H1 (cell line): ENCODE measurements around the gene KCNMA1. TPM values are rescaled to one million over a fixed set of nuclear protein-coding genes. Genes with fewer than 3 reads are reported as not detected.
A peak's percentile ranks its signal among the peaks of the same experiment; 100 is the strongest.

Source experiments
- CTCF ChIA-PET: fragments of 300-600 bp; sonication (Branson Sonifier 250); formaldehyde crosslinking; loops from one replicate; lab custom pipeline; 2021; ENCODE audit not compliant: partially characterized antibody; lab: Charles Lee
- POLR2A ChIA-PET: fragments of 300-600 bp; sonication (Branson Sonifier 250); formaldehyde crosslinking; loops from one replicate; lab custom pipeline; 2021; ENCODE audit warnings: inconsistent platforms; ENCODE audit not compliant: partially characterized antibody; lab: Charles Lee
- DNase-seq, 2 experiments: peaks; one replicate each; pipeline versions ENCODE4 v3.0.0 to v3.0.0-alpha.2; 2010 to 2022; ENCODE audit warnings: low spot score in 2 of 2, low read depth in 1 of 2, mixed read lengths in 1 of 2
- FAIRE-seq: peaks from 2 replicates; lab custom pipeline; 2011; peaks lifted over from hg19 to GRCh38; lab: Jason Lieb, UNC
- H2AFZ ChIP-seq: 2 replicates; pipeline ENCODE4 v1.8.1; 2012; ENCODE audit warnings: low read length, inconsistent platforms
- H2AK5ac ChIP-seq: 2 replicates; pipeline ENCODE4 v1.6.1; 2013; ENCODE audit warnings: low read depth, low read length
- H2BK120ac ChIP-seq: replicated peaks from 2 replicates; pipeline ENCODE3; 2013; ENCODE audit warnings: low read depth, low read length, inconsistent platforms
- H2BK12ac ChIP-seq: 2 replicates; pipeline ENCODE4 v1.6.1; 2013; ENCODE audit warnings: low read depth, low read length
- H2BK15ac ChIP-seq: 2 replicates; pipeline ENCODE4 v1.6.1; 2013; ENCODE audit warnings: low read length
- H2BK20ac ChIP-seq: 2 replicates; pipeline ENCODE4 v1.6.1; 2013; ENCODE audit warnings: low read length
- H2BK5ac ChIP-seq: 2 replicates; pipeline ENCODE4 v1.6.1; 2013; ENCODE audit warnings: low read depth, low read length
- H3K14ac ChIP-seq: 2 replicates; pipeline ENCODE4 v1.6.1; 2013; ENCODE audit warnings: inconsistent platforms; ENCODE audit not compliant: insufficient read length
- H3K18ac ChIP-seq: 2 replicates; pipeline ENCODE4 v1.6.1; 2013; ENCODE audit warnings: low read length; ENCODE audit errors: extremely low read depth
- H3K23ac ChIP-seq: 2 replicates; pipeline ENCODE4 v1.6.1; 2013; ENCODE audit warnings: inconsistent platforms; ENCODE audit not compliant: insufficient read length
- H3K23me2 ChIP-seq: 2 replicates; pipeline ENCODE4 v1.6.1; 2013; ENCODE audit warnings: low read depth, low read length
- H3K27ac ChIP-seq: 2 replicates; pipeline ENCODE4 v1.6.1; 2011; ENCODE audit warnings: low read depth, low read length, inconsistent platforms
- H3K27me3 ChIP-seq, 4 experiments: replicated peaks in 1 of 4; 1 replicate in 1 of 4; 2 replicates in 3 of 4; pipeline versions ENCODE4 v1.6.1 to v1.8.1; 2011 to 2013; ENCODE audit warnings: low read length in 3 of 4, mild to moderate bottlenecking in 3 of 4, inconsistent platforms in 2 of 4, mixed read lengths in 2 of 4, moderate library complexity in 1 of 4; ENCODE audit not compliant: control insufficient read depth in 3 of 4, insufficient read depth in 3 of 4; ENCODE audit errors: extremely low read depth in 1 of 4
- H3K36me3 ChIP-seq, 4 experiments: 2 replicates each; pipeline versions ENCODE4 v1.6.1 to v1.8.1; 2011 to 2013; ENCODE audit warnings: mild to moderate bottlenecking in 4 of 4, low read length in 3 of 4, moderate library complexity in 2 of 4, control low read depth in 1 of 4, inconsistent platforms in 1 of 4; ENCODE audit not compliant: insufficient read depth in 4 of 4, control insufficient read depth in 2 of 4
- H3K4ac ChIP-seq: replicated peaks from 2 replicates; pipeline ENCODE3; 2013; ENCODE audit warnings: low read length, low read depth, mixed read lengths, inconsistent platforms; ENCODE audit not compliant: insufficient read length
- H3K4me1 ChIP-seq, 4 experiments: replicated peaks in 1 of 4; 1 replicate in 1 of 4; 2 replicates in 3 of 4; pipeline versions ENCODE4 v1.6.1 to v1.8.1; 2011 to 2013; ENCODE audit warnings: low read length in 3 of 4, inconsistent platforms in 2 of 4, mixed read lengths in 1 of 4; ENCODE audit not compliant: insufficient read depth in 4 of 4, control insufficient read depth in 3 of 4
- H3K4me2 ChIP-seq, 2 experiments: 2 replicates each; pipeline versions ENCODE4 v1.6.1 to v1.8.1; 2011 to 2013; ENCODE audit warnings: low read depth in 2 of 2, low read length in 2 of 2, control low read depth in 1 of 2, inconsistent platforms in 1 of 2, mild to moderate bottlenecking in 1 of 2; ENCODE audit not compliant: insufficient read depth in 1 of 2
- H3K4me3 ChIP-seq, 4 experiments: fragments of 200-600, 300-600 bp in 1 of 4; sonication (generic), shearing (Covaris generic), sonication (Bioruptor Twin) in 1 of 4; 2 replicates each; pipeline versions ENCODE4 v1.5.1 to v1.8.1; 2011 to 2016; ENCODE audit warnings: low read length in 4 of 4, low read depth in 3 of 4, control low read depth in 2 of 4, inconsistent platforms in 2 of 4, mild to moderate bottlenecking in 2 of 4, mixed read lengths in 1 of 4, moderate library complexity in 1 of 4; ENCODE audit not compliant: insufficient read depth in 2 of 4; ENCODE audit errors: extremely low read depth in 1 of 4
- H3K56ac ChIP-seq: replicated peaks from 2 replicates; pipeline ENCODE3; 2013; ENCODE audit warnings: low read depth, mild to moderate bottlenecking, mixed read lengths, low read length, inconsistent platforms; ENCODE audit not compliant: insufficient read length
- H3K79me1 ChIP-seq: 2 replicates; pipeline ENCODE4 v1.6.1; 2013; ENCODE audit warnings: low read depth, low read length, control low read depth
- H3K79me2 ChIP-seq, 2 experiments: 2 replicates each; pipeline versions ENCODE4 v1.6.1 to v1.8.1; 2012 to 2013; ENCODE audit warnings: low read length in 2 of 2, mild to moderate bottlenecking in 2 of 2, inconsistent platforms in 1 of 2; ENCODE audit not compliant: insufficient read depth in 2 of 2, control insufficient read depth in 1 of 2
- H3K9ac ChIP-seq, 4 experiments: replicated peaks in 1 of 4; 1 replicate in 1 of 4; 2 replicates in 3 of 4; pipeline versions ENCODE4 v1.6.1 to v1.8.1; 2011 to 2013; ENCODE audit warnings: low read depth in 3 of 4, low read length in 3 of 4, control low read depth in 2 of 4, mild to moderate bottlenecking in 2 of 4, moderate library complexity in 2 of 4, inconsistent platforms in 1 of 4; ENCODE audit errors: extremely low read depth in 1 of 4
- H3K9me3 ChIP-seq, 2 experiments: 2 replicates each; pipeline versions ENCODE4 v1.6.1 to v1.8.1; 2012 to 2013; ENCODE audit warnings: mild to moderate bottlenecking in 2 of 2, moderate library complexity in 2 of 2, control low read depth in 1 of 2, inconsistent platforms in 1 of 2, low read depth in 1 of 2, low read length in 1 of 2, mixed read lengths in 1 of 2; ENCODE audit not compliant: insufficient read depth in 2 of 2
- H4K20me1 ChIP-seq, 2 experiments: replicated peaks in 1 of 2; 2 replicates each; pipeline versions ENCODE3 to v1.8.1; 2011 to 2013; ENCODE audit warnings: inconsistent platforms in 2 of 2, low read length in 2 of 2, mild to moderate bottlenecking in 1 of 2; ENCODE audit not compliant: insufficient read depth in 2 of 2, control insufficient read depth in 1 of 2
- H4K5ac ChIP-seq: 2 replicates; pipeline ENCODE4 v1.6.1; 2013; ENCODE audit warnings: low read length, low read depth, mixed read lengths, inconsistent platforms; ENCODE audit not compliant: insufficient read length
- H4K8ac ChIP-seq: 2 replicates; pipeline ENCODE4 v1.8.0; 2013; ENCODE audit warnings: mild to moderate bottlenecking, moderate library complexity, low read length, inconsistent platforms; ENCODE audit not compliant: insufficient read depth; ENCODE audit errors: extremely low read depth
- H4K91ac ChIP-seq: replicated peaks from 2 replicates; pipeline ENCODE3; 2013; ENCODE audit warnings: low read length, mixed read lengths, inconsistent platforms; ENCODE audit not compliant: insufficient read length
- CHD2 ChIP-seq: IDR thresholded peaks from 2 replicates; pipeline ENCODE4 v1.6.1; 2012; ENCODE audit warnings: low read length, improper control_type of control experiment
- CTCF ChIP-seq, 3 experiments: IDR thresholded peaks; 1 replicate in 2 of 3; 2 replicates in 1 of 3; pipeline versions ENCODE4 v1.5.1 to v1.6.1; 2011; ENCODE audit warnings: low read length in 3 of 3, mild to moderate bottlenecking in 3 of 3, inconsistent platforms in 2 of 3, low read depth in 1 of 3, moderate library complexity in 1 of 3; ENCODE audit not compliant: insufficient read depth in 1 of 3; ENCODE audit errors: control extremely low read depth in 1 of 3
- EP300 ChIP-seq, 2 experiments: IDR thresholded peaks; 1 replicate in 1 of 2; 2 replicates in 1 of 2; pipeline ENCODE4 v1.6.1; 2011 to 2012; ENCODE audit warnings: low read depth in 2 of 2, low read length in 2 of 2, mild to moderate bottlenecking in 2 of 2, borderline replicate concordance in 1 of 2, inconsistent platforms in 1 of 2, moderate library complexity in 1 of 2
- EZH2 ChIP-seq: fragments of 200-600 bp; sonication (generic); IDR thresholded peaks from 2 replicates; pipeline ENCODE4 v1.7.1; 2012; ENCODE audit warnings: low read depth, mild to moderate bottlenecking, moderate library complexity, low read length, inconsistent platforms; ENCODE audit not compliant: severe bottlenecking
- PHF8 ChIP-seq: fragments of 200-600 bp; sonication (generic); conservative IDR thresholded peaks from 2 replicates; pipeline ENCODE4 v1.7.1; 2012; ENCODE audit warnings: low read depth, mild to moderate bottlenecking, inconsistent platforms, low read length, moderate library complexity
- RXRA ChIP-seq: IDR thresholded peaks from 2 replicates; pipeline ENCODE4 v1.6.1; 2011; ENCODE audit warnings: low read depth, mild to moderate bottlenecking, low read length, moderate library complexity; ENCODE audit not compliant: insufficient read depth
- SIRT6 ChIP-seq: IDR thresholded peaks from one replicate; pipeline ENCODE4 v1.7.1; 2012; ENCODE audit warnings: low read length, inconsistent platforms
- SP2 ChIP-seq: IDR thresholded peaks from 2 replicates; pipeline ENCODE4 v1.6.1; 2012; ENCODE audit warnings: mild to moderate bottlenecking, low read length, inconsistent platforms
- SP4 ChIP-seq: IDR thresholded peaks from 2 replicates; pipeline ENCODE4 v1.6.1; 2012; ENCODE audit warnings: low read length, inconsistent platforms
- TEAD4 ChIP-seq: IDR thresholded peaks from 2 replicates; pipeline ENCODE4 v1.6.1; 2012; ENCODE audit warnings: low read depth, low read length, inconsistent platforms, mixed read lengths
- WGBS, 2 experiments: shearing (Covaris generic) in 1 of 2; methylation state at CpG; one replicate each; pipeline versions ENCODE4 v1.1.6 to v1.1.7; 2013 to 2015; ENCODE audit warnings: low lambda C conversion rate in 2 of 2, mixed read lengths in 2 of 2, inconsistent platforms in 1 of 2, low coverage in 1 of 2, missing lambda C conversion rate in 1 of 2; ENCODE audit not compliant: insufficient replicate concordance in 2 of 2, insufficient coverage in 1 of 2, insufficient read length in 1 of 2; ENCODE audit errors: extremely low coverage in 1 of 2, missing lambda C conversion rate in 1 of 2; 5-methylcytosine and 5-hydroxymethylcytosine counted together
- polyA plus RNA-seq, 7 experiments: library from polyadenylated mRNA; depleted of rRNA in 3 of 7; stranded (reverse) in 5 of 7; unstranded in 2 of 7; fragments of >200 nt in 5 of 7; fragments of 200-250 nt in 2 of 7; gene quantifications; 1 replicate in 5 of 7; 2 replicates in 1 of 7; 4 replicates in 1 of 7; pipeline versions ENCODE4 v1.2.1 to v1.2.3, GENCODE V29; 2011 to 2013; ENCODE audit warnings: missing spikeins in 2 of 7, mixed read lengths in 2 of 7
- total RNA-seq: library from RNA; stranded (reverse); fragmentation: NEBNext Ultra II Directional; extraction: Animal tissue kit (Norgen Biotek cat#: 25700); gene quantifications from 2 replicates; pipeline ENCODE4 v1.2.1, GENCODE V29; 2021

KCNMA1 gene
- total and polyA plus RNA-seq, 2 of the 8 experiments (the other 6 are each of a cell fraction or from before 2014, with no cell fraction given): 10.2 to 11.1 TPM

GRCh38 chr10:77492368-77492994, 145.1 kb downstream of the KCNMA1 start:
- Histone ChIP-seq H3K9me3 (no peaks in the 10 kb centered on the region), H3K14ac (no peak overlapping the region), H2AFZ (no peak overlapping the region), H3K18ac (no peak overlapping the region), H2BK5ac (no peak overlapping the region), H3K36me3 (no peaks in the 10 kb centered on the region), H2BK120ac (no peak overlapping the region), H2AK5ac (no peak overlapping the region), H4K5ac (no peak overlapping the region), H3K79me2 (no peaks in the 10 kb centered on the region), H3K9ac (no peak overlapping the region), H2BK15ac (no peak overlapping the region), H3K4ac (no peak overlapping the region), H2BK12ac (no peak overlapping the region), H4K20me1 (no peaks in the 10 kb centered on the region), H3K23me2 (no peaks in the 10 kb centered on the region), H3K79me1 (0 out of 2 replicates have a peak, but pooled peaks cover 2% of the 10 kb centered on the region), H3K23ac (no peak overlapping the region), H4K8ac (0 out of 2 replicates have a peak overlapping the region, but pooled peaks have one; percentile 6), H3K27ac (no peak overlapping the region), H2BK20ac (no peak overlapping the region), H3K56ac (no peak overlapping the region), H3K4me2 (no peak overlapping the region), H3K4me1 (peaks cover 0 to 4% (median 1%) of the 10 kb centered on the region in 4 experiments; a peak in 2 of 7 replicates), H4K91ac (no peak overlapping the region), H3K27me3 (no peaks in the 10 kb centered on the region), H3K4me3 (no peak overlapping the region)
- no peak for FAIRE-seq
- ChIA-PET POLR2A (no interaction called here), CTCF (interaction anchor here (0.6 to 6.4 kb wide), 10 partner anchors 12 to 233 kb away, joined by 3 to 55 read pairs (median 4); no protein-coding TSS in a partner anchor)
- no peak for DNase-seq
- 77% methylated on average over 4 of the region's 4 CpGs; no CpG with 5 or more reads in 1 of the 2 experiments for WGBS, 2 experiments
- no peak for TF ChIP-seq EP300 (IDR thresholded peaks at IDR 0.05; ENCODE audit: borderline replicate concordance in 1 of 2, low read depth in 2 of 2, low read length in 2 of 2)
- TF ChIP-seq EZH2: no peak
- no peak for TF ChIP-seq CHD2
- TF ChIP-seq CTCF (IDR thresholded peaks at IDR 0.05; ENCODE audit: control extremely low read depth in 1 of 3, insufficient read depth in 1 of 3, low read depth in 1 of 3, low read length in 3 of 3): no peak
- no peak for TF ChIP-seq SP4
- TF ChIP-seq PHF8: no peak
- no peak for TF ChIP-seq SP2
- TF ChIP-seq RXRA: no peak
- no peak for TF ChIP-seq SIRT6
- TF ChIP-seq TEAD4: no peak
